NCI-H1092 (cell line): ENCODE results near the gene WASF3.

Source experiments
- DNase-seq: peaks from one replicate; lab custom pipeline; 2025; lab: John Stamatoyannopoulos, UW

The WASF3 gene

DNA sequence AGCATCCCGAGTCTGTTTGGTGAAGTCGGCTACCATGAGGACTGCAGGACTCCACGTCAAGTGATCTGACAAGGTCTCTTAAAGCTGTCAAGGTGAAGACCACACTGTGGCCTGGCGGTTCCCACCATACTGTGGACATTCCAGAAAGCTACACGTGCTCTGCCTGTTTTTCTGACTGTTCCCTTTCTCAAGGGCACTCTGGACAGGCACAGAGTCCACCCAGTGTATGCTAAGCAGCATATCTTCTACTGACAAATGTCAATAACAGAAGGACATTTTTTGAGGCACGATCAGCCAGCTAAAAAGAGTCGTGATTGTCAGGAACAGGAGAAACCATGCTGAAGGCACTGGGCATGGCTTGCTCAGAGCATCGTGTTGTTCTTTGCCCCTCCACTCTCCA is 12.8 kb upstream of the WASF3 start:
- no peak for DNase-seq

DNA sequence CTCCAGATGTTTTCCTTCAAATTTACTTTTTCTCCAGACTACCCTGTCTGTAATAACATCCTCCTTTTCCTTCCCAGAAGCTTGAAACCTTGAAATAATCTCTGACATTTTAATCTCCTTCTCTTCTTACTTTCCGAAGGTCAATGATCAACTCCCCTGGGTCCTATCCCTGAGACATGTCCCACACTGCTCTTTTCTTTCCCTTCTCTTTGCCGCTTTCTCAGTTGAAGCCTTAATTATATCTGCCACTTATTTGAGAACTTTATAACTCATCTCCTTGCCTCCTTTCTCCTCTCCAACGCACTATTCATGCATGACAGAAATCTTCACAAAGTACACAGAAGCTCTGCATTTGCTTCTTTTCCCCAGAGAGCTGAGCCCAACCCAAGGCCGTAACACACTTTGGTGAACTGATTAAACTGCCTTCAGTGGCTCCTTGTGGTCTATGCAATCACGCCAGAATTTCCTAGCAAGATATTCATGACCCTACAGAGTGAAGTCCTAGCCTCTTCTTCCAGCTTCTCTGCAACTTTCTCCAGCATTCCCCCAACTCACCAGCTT is 9.2 kb upstream of the WASF3 start:
- DNase-seq: no peak

- DNase-seq: no peak
Observed at GRCh38 chr13:26549713-26550112, 7.8 kb upstream of the WASF3 start.

DNA sequence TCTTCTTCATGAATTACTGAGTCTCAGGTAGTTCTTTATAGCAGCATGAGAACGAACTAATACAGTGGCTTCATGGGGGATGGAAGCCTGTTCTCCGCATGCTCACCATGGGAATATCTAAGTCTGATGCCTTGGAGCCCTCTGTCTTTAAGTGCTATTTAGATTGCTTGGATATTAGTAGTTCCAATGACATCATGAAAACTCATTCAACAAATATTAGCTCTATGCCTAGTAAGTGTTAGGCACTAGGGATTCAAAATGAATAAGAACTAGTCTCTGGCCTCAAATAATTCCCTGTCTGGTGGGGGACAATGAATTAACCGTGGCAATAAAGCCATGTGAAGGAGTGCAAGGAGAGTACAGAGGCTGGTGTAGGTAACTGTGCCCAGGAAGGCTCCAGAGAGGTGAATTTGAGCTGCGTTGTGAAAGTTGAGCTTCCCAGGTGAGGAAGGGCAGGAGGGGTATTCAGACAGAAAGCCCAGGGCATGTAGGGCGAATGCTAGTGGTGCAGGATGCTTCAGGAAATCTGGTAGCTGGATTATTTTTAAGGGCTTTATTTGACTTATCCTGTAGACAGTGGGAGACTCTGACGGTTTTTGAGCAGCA is 6.1 kb upstream of the WASF3 start:
- no peak for DNase-seq

- DNase-seq: no peak
Observed at GRCh38 chr13:26555413-26555812, 2.1 kb upstream of the WASF3 start.

DNA sequence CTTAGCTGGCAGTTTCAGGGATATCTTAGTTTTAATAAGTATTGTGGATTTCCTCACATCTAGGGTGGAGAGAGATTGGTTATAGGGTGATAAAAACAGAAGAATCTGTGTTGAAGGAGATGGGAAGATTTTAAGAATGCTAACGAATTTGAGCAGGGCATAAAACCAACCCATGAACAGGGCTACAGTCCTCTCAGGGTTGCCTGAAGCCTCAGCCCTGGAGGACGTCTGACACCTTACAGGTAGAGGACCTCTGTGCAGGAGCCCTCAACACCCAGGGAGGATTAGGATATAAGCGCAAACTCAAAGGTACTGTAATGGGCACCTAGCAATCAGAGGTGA is 461 bp upstream of the WASF3 start:
- no peak for DNase-seq

GRCh38 chr13:26558074-26558805 is 757 bp downstream of the WASF3 start:
- no peak for DNase-seq

DNA sequence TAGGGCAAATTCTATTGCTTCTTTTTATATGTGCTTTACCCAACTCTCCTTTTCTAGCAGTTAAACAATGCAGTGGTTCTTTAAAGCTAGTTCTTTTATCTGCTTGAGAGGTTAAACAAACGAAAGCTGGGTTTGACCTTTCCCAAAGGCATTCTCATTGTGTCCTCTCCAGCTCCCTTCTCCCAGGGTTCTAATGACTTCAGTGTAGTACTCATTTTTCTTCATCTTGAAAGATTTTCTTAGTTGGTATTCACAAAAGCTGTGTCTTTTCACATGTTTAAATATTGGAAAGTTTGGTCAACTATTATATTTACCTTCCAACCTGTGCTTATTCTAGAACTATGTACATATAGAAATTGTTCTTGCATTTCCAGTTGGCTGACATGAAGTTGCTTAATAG is 1.5 kb downstream of the WASF3 start:
- no peak for DNase-seq

DNA sequence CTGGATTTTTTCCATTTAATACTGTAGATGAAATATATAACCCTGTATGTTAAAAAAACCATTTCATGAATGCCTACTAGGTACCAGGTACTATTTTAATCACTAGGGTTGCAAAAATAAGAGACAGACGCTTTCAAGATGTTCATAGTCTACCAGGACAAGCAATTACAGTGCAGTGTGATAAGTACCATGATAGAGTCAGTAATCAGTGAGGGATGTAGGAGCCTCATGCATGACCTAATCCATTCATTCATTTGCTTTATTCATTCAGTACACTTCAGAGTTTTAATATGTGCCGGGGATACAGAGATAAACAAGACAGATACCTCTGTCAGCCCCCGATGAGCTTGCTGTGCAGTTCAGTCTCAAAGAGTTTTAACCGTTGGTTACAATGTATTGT is 3.0 kb downstream of the WASF3 start:
- no peak for DNase-seq

- no peak for DNase-seq
Observed at GRCh38 chr13:26561067-26561466, 3.6 kb downstream of the WASF3 start.

DNA sequence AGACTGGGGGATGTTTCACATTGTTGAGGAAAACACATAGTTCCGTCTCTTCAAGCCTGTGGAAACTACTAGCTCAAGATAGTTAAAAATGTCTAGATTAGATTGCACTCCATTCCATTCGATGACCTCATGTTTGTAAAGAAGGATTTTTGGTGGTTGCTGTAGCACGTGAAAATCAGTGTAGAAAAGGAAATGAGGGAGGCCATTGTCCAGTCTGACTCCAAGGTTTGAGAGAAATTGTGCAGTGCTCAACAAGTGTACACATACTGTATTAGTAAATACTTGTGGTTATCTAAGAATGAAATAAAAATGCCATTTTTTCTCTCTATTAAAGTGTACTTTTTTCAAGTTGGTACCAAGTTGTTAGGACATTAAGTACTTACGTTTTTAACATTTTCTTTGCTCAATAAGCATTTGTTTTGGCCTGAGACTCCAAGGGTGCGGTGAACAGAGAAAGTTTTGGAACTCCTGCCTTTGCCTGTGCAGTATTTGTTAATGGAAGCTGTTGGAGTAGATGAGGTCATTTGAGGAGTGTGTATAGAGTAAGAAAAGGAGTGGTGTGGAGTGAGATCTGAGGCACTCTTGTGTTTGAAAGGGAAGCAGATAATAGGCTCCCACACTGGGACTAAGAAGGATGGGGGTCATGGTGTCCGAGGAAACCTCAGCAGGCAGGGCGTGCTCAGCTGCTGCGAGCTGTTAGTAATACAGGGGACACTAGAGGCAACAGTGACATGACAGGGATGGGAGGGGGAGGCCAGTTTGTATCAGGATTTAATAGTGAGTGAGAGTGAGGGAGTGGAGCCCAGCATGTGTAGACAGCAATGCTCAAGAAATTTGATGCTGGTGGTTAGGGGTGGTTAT is 4.4 kb downstream of the WASF3 start:
- no peak for DNase-seq

DNA sequence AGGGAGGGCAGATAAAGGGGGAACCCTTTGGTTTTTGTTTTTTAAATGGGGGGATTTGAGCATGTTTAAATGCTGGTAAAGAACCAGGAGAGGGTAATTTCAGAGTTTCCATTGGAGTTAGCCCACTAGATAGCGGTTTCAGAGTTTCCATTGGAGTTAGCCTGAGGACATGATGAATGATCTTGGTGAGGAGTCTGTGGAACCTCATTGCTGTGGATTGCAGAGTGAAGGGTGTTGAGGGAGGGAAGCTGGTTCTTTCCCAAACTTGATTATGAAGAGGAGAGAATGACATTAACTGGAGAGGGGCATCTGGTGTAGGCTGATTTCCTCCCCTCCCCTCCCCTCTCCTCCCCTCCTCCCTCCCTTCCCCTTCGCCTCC is 5.0 kb downstream of the WASF3 start:
- DNase-seq: no peak

DNA sequence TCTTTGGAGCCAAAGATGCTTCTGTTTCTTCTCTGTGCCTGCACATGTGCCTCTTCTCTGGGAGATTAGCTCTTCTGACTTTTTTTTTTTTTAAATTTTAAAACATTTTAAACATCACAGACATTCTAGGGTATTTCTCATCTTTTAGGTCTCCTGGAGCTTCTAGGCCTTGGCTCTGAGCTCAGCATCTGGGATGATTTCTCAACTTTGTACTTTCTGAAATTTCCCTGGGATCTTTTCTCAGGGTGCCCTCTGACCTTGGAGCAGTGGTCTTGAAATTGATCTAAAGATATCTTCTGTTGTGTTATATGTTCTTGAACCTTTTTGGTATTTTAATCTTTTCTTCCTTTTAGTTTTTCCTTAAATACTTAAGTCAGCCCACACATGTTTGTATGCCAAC is 6.2 kb downstream of the WASF3 start:
- no peak for DNase-seq

DNA sequence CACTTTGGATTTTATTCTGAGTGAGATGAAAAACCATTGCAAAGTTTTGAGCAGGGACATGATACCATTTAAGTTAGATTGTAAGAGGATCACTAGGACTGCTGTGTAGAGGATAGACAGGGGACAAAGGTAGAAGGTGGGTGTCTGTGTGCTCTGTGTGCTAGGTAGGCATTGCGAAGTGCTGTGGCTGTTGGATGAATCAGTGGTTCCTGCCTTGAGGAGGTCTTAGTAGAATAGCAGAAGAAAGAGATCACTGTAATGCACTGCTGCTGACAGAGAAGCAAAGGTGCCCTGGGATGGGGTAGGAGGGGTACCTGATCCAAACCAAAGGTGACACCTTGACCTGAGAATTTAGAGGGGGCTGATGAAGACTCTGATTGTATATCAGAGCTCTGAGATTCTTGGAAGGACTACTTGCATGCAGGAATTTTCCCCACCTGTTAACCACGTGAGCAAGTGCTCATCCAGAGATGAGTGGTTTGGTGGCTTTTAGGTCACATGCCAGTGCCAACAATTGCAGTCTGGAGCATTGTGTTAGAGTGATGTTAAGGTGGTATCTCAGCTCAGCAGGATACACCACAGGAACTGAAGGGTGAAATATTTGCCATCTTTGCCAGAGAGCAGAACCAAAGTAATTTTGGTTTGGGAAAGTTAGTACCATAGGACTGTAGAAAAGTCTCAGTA is 10.8 kb downstream of the WASF3 start:
- no peak for DNase-seq

DNA sequence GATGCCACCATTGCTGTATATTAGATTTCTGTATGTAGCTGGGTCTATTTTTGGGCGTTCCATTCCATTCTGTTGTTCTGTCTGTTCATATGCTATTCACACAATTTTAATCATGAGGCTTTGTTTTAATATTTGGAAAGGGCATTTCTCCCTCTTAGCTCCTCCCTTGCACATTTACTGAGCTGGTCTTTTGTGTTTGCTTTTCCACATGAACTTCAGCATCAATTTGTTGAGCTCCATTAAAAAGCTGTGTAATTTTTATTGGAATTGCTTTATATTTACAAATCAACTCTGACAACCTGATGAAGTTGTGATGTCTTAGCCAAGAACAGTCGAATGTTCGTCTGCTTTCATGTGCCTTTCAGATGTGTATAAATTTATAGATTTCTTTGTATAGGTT is 14.0 kb downstream of the WASF3 start:
- DNase-seq: no peak

DNA sequence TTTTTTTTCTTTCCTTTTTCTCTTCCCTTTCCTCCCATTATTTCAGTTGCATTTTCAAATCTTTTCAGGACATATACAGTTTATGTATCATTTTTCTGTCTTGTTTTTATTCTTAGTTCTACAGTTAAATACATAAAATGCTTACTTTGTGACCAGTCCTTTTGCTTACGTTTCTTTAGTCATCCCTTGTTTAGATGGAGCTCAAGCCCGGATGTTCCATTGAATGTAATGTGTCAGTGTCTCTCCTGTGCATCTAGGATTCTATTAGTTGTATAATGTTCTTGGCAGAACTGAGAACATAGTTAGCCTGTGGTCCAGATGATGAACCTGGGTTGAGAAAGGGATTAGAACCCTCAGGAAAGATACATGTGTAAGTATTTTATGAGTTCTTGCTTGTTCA is 17.8 kb downstream of the WASF3 start:
- no peak for DNase-seq

DNA sequence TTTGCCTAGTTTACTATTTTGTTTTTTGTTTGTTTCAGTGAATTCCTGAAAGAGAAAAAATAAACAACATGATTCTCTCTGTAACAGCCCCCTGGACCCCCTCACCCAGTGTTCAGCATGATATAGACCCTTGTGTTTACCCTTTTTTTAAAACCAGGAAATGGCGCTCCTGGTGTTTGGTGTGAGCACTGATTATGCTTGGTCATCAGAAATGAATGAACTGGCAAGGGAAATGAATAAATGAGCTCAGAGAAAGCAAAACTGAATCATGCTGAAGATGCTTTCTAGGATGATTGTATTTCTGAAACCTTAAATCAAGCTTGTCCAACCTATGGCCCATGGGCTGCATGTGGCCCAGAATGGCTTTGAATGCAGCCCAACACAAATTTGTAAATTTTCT is 22.1 kb downstream of the WASF3 start:
- no peak for DNase-seq

DNA sequence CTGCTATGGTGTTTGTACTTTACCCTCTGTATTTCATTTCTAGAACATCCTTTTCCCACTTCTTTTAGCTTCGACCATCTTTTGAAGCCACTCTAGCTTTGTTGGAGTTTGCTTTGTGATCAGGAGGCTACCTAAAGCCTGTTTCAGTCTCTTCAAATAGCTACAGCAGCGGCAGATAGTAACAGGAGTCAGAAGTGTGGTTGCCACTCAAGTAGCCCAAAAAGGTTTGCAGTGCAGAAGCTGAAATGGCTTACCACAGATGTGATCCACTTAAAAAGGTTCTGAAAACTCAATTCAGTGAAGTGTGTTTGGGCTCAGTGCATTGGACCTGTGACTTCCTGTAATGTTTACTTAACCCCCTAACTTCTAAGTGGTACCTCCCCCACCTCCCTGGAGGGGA is 26.2 kb downstream of the WASF3 start:
- DNase-seq: no peak

DNA sequence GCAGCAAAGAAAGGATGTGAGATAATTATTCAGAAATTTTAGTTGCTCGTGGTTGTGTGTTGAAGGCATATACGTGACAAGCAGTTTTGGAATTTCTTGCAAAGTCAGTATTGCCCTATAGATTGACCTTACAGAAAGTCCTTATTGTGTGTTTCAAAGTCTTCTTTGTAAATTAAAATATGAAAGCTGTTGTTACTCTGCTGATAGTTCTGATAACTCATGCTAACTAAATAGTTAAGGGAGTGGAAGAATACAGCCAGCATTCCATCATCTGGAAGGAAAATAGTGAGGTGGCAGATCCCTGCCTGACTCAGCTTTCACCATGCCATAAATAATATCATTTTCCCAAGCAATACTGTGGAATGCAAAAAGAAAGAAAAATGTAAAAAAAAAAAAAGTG is 27.2 kb downstream of the WASF3 start:
- no peak for DNase-seq

DNA sequence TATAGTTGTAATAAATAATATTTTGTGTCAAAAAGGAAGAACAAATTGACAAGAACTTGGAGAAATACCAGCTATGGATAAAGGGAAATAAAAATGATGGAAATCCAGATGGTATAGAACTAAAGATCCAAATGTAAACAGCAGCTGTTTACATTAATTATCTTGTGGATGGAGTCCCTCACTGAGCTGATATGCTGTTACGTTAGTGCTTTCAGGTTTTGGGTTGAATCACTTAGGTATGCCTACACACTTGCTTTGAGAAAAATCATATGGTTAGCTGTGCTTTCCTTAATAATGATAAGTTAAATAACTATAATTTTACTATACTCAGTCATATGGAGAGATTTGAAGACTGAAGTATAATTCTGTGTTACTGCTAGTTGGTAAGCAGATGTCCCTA is 27.7 kb downstream of the WASF3 start:
- DNase-seq: no peak

DNA sequence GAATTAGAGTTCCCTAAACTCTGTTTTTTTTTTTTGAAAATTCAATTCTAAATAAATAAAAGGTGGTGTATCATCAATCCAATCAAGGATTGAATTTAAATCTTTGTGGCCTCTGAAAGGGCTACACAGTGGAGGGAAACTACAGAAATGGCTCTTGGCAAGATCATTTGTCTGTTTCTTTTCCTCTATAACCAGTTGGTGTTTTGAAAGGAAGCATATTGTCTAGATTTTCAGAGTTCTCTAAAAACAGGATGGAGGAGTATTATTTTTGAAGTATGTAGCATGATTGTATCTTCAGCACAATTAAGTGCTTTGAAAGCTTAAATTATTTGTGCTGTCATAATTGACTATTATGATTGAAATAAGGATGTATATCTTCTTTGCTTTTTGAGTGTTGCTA is 29.8 kb downstream of the WASF3 start:
- no peak for DNase-seq

GRCh38 chr13:26589226-26589625 is 31.7 kb downstream of the WASF3 start:
- DNase-seq: no peak

GRCh38 chr13:26589754-26590153 is 32.3 kb downstream of the WASF3 start:
- no peak for DNase-seq
